Measurements from ENCODE around the gene P2RX1.

P2RX1 gene

GRCh38 chr17:3918372-3919122, 2.3 kb upstream of the P2RX1 start:
- Histone ChIP-seq H4K91ac (ENCODE audit: low read depth, low read length) (no peak overlapping the region), H3K14ac (ENCODE audit: low read length) (no peak overlapping the region), H3K23ac (ENCODE audit: low read length) (no peak overlapping the region), H2BK12ac (ENCODE audit: low read length) (no peak overlapping the region), H2AFZ (ENCODE audit: insufficient read depth, low read length, poor library complexity) (no peak overlapping the region), H3K79me2 (ENCODE audit: control insufficient read depth, insufficient read depth, low read length, poor library complexity) (no peaks in the 10 kb centered on the region), H3K9me3 (ENCODE audit: insufficient read depth, low read depth, low read length) (no peaks in the 10 kb centered on the region), H3K4me2 (ENCODE audit: low read length) (no peak overlapping the region), H3K18ac (ENCODE audit: low read length) (no peak overlapping the region), H3K79me1 (ENCODE audit: low read length) (no peaks in the 10 kb centered on the region), H2AK5ac (ENCODE audit: low read length) (no peak overlapping the region), H4K8ac (ENCODE audit: low read depth, low read length) (no peak overlapping the region), H2BK120ac (ENCODE audit: insufficient read depth, low read length, poor library complexity) (no peak overlapping the region), H3K4ac (ENCODE audit: low read depth, low read length) (no peak overlapping the region), H3K36me3 (ENCODE audit: control insufficient read depth in 1 of 2, insufficient read depth in 2 of 2, low read length in 2 of 2) (no peaks in the 10 kb centered on the region), H3K27ac (ENCODE audit: low read depth, low read length) (no peak overlapping the region), H3K9ac (ENCODE audit: low read length) (no peak overlapping the region), H2BK5ac (ENCODE audit: low read depth, low read length, poor library complexity) (no peak overlapping the region), H4K12ac (ENCODE audit: low read depth, low read length) (no peak overlapping the region), H3K4me1 (ENCODE audit: control insufficient read depth in 1 of 2, insufficient read depth in 2 of 2, low read length in 2 of 2) (no peaks in the 10 kb centered on the region), H3K4me3 (ENCODE audit: low read depth, low read length) (no peak overlapping the region), H3K27me3 (ENCODE audit: insufficient read depth, low read length) (no peaks in the 10 kb centered on the region)
- no peak for DNase-seq
- WGBS (ENCODE audit: extremely low coverage, insufficient coverage, insufficient read length) = no CpG with 5 or more reads among the region's 8 CpGs

DNA sequence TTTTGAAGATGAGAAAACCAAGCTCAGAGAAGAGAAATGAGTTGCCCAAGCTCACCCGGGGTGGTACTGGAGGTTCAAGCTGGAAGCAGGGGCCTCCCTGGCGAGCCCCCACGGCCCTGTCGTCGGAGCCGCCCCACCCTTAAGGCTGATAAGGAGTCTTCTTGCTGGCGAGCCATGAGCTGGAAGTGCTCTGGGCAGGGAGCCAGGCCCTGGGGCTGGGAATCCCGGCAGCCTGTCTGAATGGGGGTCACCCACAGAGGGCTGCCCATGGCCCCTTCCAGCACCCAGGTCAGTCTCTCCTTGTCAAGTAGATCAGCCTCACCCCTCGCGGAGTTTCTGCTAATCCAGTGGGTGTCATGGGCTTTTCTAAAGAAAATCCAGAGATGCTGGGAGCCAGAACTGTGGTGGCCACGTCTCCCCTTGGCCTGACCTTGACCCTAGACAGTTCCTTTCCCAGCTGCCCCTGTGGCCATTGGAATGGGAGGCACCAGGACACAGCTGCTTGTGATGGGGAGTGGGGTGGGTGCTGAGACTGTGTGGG, 1.2 kb upstream of the P2RX1 start:
- H3K4me2 ChIP-seq (ENCODE audit: low read length) = no peak overlapping the region
- H3K14ac ChIP-seq (ENCODE audit: low read length) = no peak overlapping the region
- no peak for DNase-seq
- H3K27ac ChIP-seq (ENCODE audit: low read depth, low read length) = no peak overlapping the region
- H3K27me3 ChIP-seq (ENCODE audit: insufficient read depth, low read length) = no peaks in the 10 kb centered on the region
- no peaks in the 10 kb centered on the region for H3K4me1 ChIP-seq (ENCODE audit: control insufficient read depth in 1 of 2, insufficient read depth in 2 of 2, low read length in 2 of 2)
- H2BK5ac ChIP-seq (ENCODE audit: low read depth, low read length, poor library complexity) = no peak overlapping the region
- no peak overlapping the region for H2BK12ac ChIP-seq (ENCODE audit: low read length)
- no peaks in the 10 kb centered on the region for H3K36me3 ChIP-seq (ENCODE audit: control insufficient read depth in 1 of 2, insufficient read depth in 2 of 2, low read length in 2 of 2)
- no peaks in the 10 kb centered on the region for H3K79me2 ChIP-seq (ENCODE audit: control insufficient read depth, insufficient read depth, low read length, poor library complexity)
- H2BK120ac ChIP-seq (ENCODE audit: insufficient read depth, low read length, poor library complexity) = no peak overlapping the region
- no peak overlapping the region for H2AK5ac ChIP-seq (ENCODE audit: low read length)
- H3K9me3 ChIP-seq (ENCODE audit: insufficient read depth, low read depth, low read length) = no peaks in the 10 kb centered on the region
- no peak overlapping the region for H3K18ac ChIP-seq (ENCODE audit: low read length)
- H3K4me3 ChIP-seq (ENCODE audit: low read depth, low read length) = no peak overlapping the region
- no peak overlapping the region for H3K9ac ChIP-seq (ENCODE audit: low read length)
- no peaks in the 10 kb centered on the region for H3K79me1 ChIP-seq (ENCODE audit: low read length)
- H3K23ac ChIP-seq (ENCODE audit: low read length) = no peak overlapping the region
- H4K91ac ChIP-seq (ENCODE audit: low read depth, low read length) = no peak overlapping the region
- no peak overlapping the region for H4K8ac ChIP-seq (ENCODE audit: low read depth, low read length)
- H4K12ac ChIP-seq (ENCODE audit: low read depth, low read length) = no peak overlapping the region
- H2AFZ ChIP-seq (ENCODE audit: insufficient read depth, low read length, poor library complexity) = no peak overlapping the region
- no CpG with 5 or more reads among the region's 11 CpGs for WGBS (ENCODE audit: extremely low coverage, insufficient coverage, insufficient read length)
- no peak overlapping the region for H3K4ac ChIP-seq (ENCODE audit: low read depth, low read length)

- no peak overlapping the region for H3K14ac ChIP-seq (ENCODE audit: low read length)
- H4K91ac ChIP-seq (ENCODE audit: low read depth, low read length) = no peak overlapping the region
Measured at GRCh38 chr17:3916825-3917224, 560 bp upstream of the P2RX1 start.

DNA sequence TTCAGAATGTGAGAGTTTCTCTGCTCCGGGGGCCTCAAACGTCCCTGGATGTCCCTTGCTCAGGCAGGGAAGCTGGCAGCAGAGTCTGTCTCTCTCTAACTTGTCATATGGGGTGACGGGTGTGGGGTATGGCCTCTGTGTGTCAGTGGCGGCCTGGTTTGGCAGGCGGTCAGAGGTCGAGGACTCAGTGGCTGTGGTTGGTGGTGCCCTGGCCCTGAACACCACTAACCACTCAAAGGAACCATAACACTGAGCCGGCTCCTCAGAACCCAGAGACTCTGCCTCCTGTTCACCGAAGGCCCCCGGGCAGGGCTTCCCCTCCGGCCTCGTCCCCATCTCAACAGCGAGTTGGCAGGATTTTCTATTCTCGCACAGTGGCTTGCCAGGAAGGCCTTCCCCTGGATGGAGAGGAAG, 677 bp downstream of the P2RX1 start:
- no peak overlapping the region for H2BK120ac ChIP-seq (ENCODE audit: insufficient read depth, low read length, poor library complexity)
- no peak overlapping the region for H3K4me2 ChIP-seq (ENCODE audit: low read length)
- no peak overlapping the region for H3K4ac ChIP-seq (ENCODE audit: low read depth, low read length)
- no peak overlapping the region for H2AK5ac ChIP-seq (ENCODE audit: low read length)
- H4K8ac ChIP-seq (ENCODE audit: low read depth, low read length) = no peak overlapping the region
- H3K14ac ChIP-seq (ENCODE audit: low read length) = no peak overlapping the region
- no peak overlapping the region for H3K18ac ChIP-seq (ENCODE audit: low read length)
- no peak overlapping the region for H4K91ac ChIP-seq (ENCODE audit: low read depth, low read length)
- no CpG with 5 or more reads among the region's 13 CpGs for WGBS (ENCODE audit: extremely low coverage, insufficient coverage, insufficient read length)
- H3K36me3 ChIP-seq (ENCODE audit: control insufficient read depth in 1 of 2, insufficient read depth in 2 of 2, low read length in 2 of 2) = no peaks in the 10 kb centered on the region
- H3K23ac ChIP-seq (ENCODE audit: low read length) = no peak overlapping the region
- H3K27ac ChIP-seq (ENCODE audit: low read depth, low read length) = no peak overlapping the region
- no peak overlapping the region for H3K9ac ChIP-seq (ENCODE audit: low read length)
- no peak overlapping the region for H2AFZ ChIP-seq (ENCODE audit: insufficient read depth, low read length, poor library complexity)
- no peak for DNase-seq
- H2BK12ac ChIP-seq (ENCODE audit: low read length) = no peak overlapping the region
- H3K4me1 ChIP-seq (ENCODE audit: control insufficient read depth in 1 of 2, insufficient read depth in 2 of 2, low read length in 2 of 2) = no peaks in the 10 kb centered on the region
- no peaks in the 10 kb centered on the region for H3K79me2 ChIP-seq (ENCODE audit: control insufficient read depth, insufficient read depth, low read length, poor library complexity)
- no peaks in the 10 kb centered on the region for H3K27me3 ChIP-seq (ENCODE audit: insufficient read depth, low read length)
- H4K12ac ChIP-seq (ENCODE audit: low read depth, low read length) = no peak overlapping the region
- no peaks in the 10 kb centered on the region for H3K9me3 ChIP-seq (ENCODE audit: insufficient read depth, low read depth, low read length)
- no peak overlapping the region for H3K4me3 ChIP-seq (ENCODE audit: low read depth, low read length)
- no peaks in the 10 kb centered on the region for H3K79me1 ChIP-seq (ENCODE audit: low read length)
- H2BK5ac ChIP-seq (ENCODE audit: low read depth, low read length, poor library complexity) = no peak overlapping the region

More at GRCh38 chr17:3916825-3917224, 560 bp upstream of the P2RX1 start:
- H3K9ac ChIP-seq (ENCODE audit: low read length) = no peak overlapping the region
- H4K12ac ChIP-seq (ENCODE audit: low read depth, low read length) = no peak overlapping the region
- H2AFZ ChIP-seq (ENCODE audit: insufficient read depth, low read length, poor library complexity) = no peak overlapping the region
- no peak overlapping the region for H2AK5ac ChIP-seq (ENCODE audit: low read length)
- H3K27me3 ChIP-seq (ENCODE audit: insufficient read depth, low read length) = no peaks in the 10 kb centered on the region
- H3K27ac ChIP-seq (ENCODE audit: low read depth, low read length) = no peak overlapping the region
- H4K8ac ChIP-seq (ENCODE audit: low read depth, low read length) = no peak overlapping the region
- no peaks in the 10 kb centered on the region for H3K4me1 ChIP-seq (ENCODE audit: control insufficient read depth in 1 of 2, insufficient read depth in 2 of 2, low read length in 2 of 2)
- DNase-seq = no peak
- H2BK5ac ChIP-seq (ENCODE audit: low read depth, low read length, poor library complexity) = no peak overlapping the region
- no peak overlapping the region for H3K4me2 ChIP-seq (ENCODE audit: low read length)
- no peak overlapping the region for H2BK120ac ChIP-seq (ENCODE audit: insufficient read depth, low read length, poor library complexity)
- no peaks in the 10 kb centered on the region for H3K79me2 ChIP-seq (ENCODE audit: control insufficient read depth, insufficient read depth, low read length, poor library complexity)
- H2BK12ac ChIP-seq (ENCODE audit: low read length) = no peak overlapping the region
- no peak overlapping the region for H3K4ac ChIP-seq (ENCODE audit: low read depth, low read length)
- H3K9me3 ChIP-seq (ENCODE audit: insufficient read depth, low read depth, low read length) = no peaks in the 10 kb centered on the region
- H3K36me3 ChIP-seq (ENCODE audit: control insufficient read depth in 1 of 2, insufficient read depth in 2 of 2, low read length in 2 of 2) = no peaks in the 10 kb centered on the region
- no peak overlapping the region for H3K23ac ChIP-seq (ENCODE audit: low read length)
- WGBS (ENCODE audit: extremely low coverage, insufficient coverage, insufficient read length) = no CpG with 5 or more reads among the region's 10 CpGs
- H3K4me3 ChIP-seq (ENCODE audit: low read depth, low read length) = no peak overlapping the region
- H3K79me1 ChIP-seq (ENCODE audit: low read length) = no peaks in the 10 kb centered on the region
- H3K18ac ChIP-seq (ENCODE audit: low read length) = no peak overlapping the region

Data from trophoblast cell (in vitro differentiated cells and primary cell).